CD4-positive, alpha-beta T cell (primary cell): ENCODE measurements around the gene C14orf180. TPM values are rescaled to one million over a fixed set of nuclear protein-coding genes. Genes with fewer than 3 reads are reported as not detected.

Experiments used
- ATAC-seq: fragments of 200-7000 bp; cut with Tn5 transposase; one replicate; pipeline ENCODE4 v1.10.0; 2022; ENCODE audit warnings: mild to moderate bottlenecking; ENCODE audit not compliant: poor library complexity
- CTCF ChIA-PET: fragments of 350-600 bp; sonication (Branson Sonifier 250); formaldehyde crosslinking; loops from one replicate; lab custom pipeline; 2021; ENCODE audit warnings: antibody characterized with exemption, inconsistent platforms; lab: Charles Lee
- POLR2A ChIA-PET: fragments of 350-600 bp; sonication (Branson Sonifier 250); formaldehyde crosslinking; loops from one replicate; lab custom pipeline; 2021; ENCODE audit warnings: antibody characterized with exemption, inconsistent platforms; lab: Charles Lee
- DNase-seq, 14 experiments: peaks; one replicate each; pipeline ENCODE4 v3.0.0-alpha.2; 2013 to 2020; ENCODE audit warnings: mixed read lengths in 2 of 14
- H3K27ac ChIP-seq, 2 donors: one replicate each; pipeline versions ENCODE4 v1.5.1 to v1.7.0; 2013; ENCODE audit warnings: low read length in 2 of 2, low read depth in 1 of 2, mild to moderate bottlenecking in 1 of 2
- H3K27me3 ChIP-seq, 2 experiments: 1 replicate in 1 of 2; 2 replicates in 1 of 2; pipeline versions ENCODE4 v1.6.1 to v1.7.0; 2013; ENCODE audit warnings: low read length in 2 of 2, control low read depth in 1 of 2, mild to moderate bottlenecking in 1 of 2, moderate library complexity in 1 of 2; ENCODE audit not compliant: insufficient read depth in 2 of 2, control insufficient read depth in 1 of 2
- H3K36me3 ChIP-seq: one replicate; pipeline ENCODE4 v1.6.1; 2013; ENCODE audit warnings: low read length, control low read depth; ENCODE audit not compliant: insufficient read depth
- H3K4me1 ChIP-seq: one replicate; pipeline ENCODE4 v1.6.1; 2013; ENCODE audit warnings: low read length, control low read depth; ENCODE audit not compliant: insufficient read depth
- H3K4me3 ChIP-seq: one replicate; pipeline ENCODE4 v1.5.1; 2013; ENCODE audit warnings: mild to moderate bottlenecking, low read length, moderate library complexity
- H3K9me3 ChIP-seq, 2 experiments: 1 replicate in 1 of 2; 2 replicates in 1 of 2; pipeline versions ENCODE4 v1.6.1 to v1.7.0; 2013; ENCODE audit warnings: low read length in 2 of 2, mild to moderate bottlenecking in 2 of 2, control low read depth in 1 of 2, moderate library complexity in 1 of 2; ENCODE audit not compliant: control insufficient read depth in 1 of 2, insufficient read depth in 1 of 2
- H3K27ac Mint-ChIP-seq: one replicate; pipeline ENCODE4 v1.8.0; 2020; ENCODE audit warnings: mixed read lengths
- H3K27me3 Mint-ChIP-seq: one replicate; pipeline ENCODE4 v1.8.0; 2021; ENCODE audit warnings: mixed read lengths
- H3K36me3 Mint-ChIP-seq: one replicate; pipeline ENCODE4 v1.8.0; 2021; ENCODE audit warnings: low read depth, mixed read lengths
- H3K4me1 Mint-ChIP-seq: one replicate; pipeline ENCODE4 v1.8.0; 2021; ENCODE audit warnings: low read depth, mixed read lengths
- H3K4me3 Mint-ChIP-seq: one replicate; pipeline ENCODE4 v1.8.0; 2020; ENCODE audit warnings: mild to moderate bottlenecking, mixed read lengths
- H3K9me3 Mint-ChIP-seq: one replicate; pipeline ENCODE4 v1.8.0; 2020; ENCODE audit warnings: mixed read lengths
- intact Hi-C, 2 experiments: fragments of 100-400 bp; cut with DNase I in 1 of 2; cut with micrococcal nuclease in 1 of 2; formaldehyde crosslinking; loops; one replicate each; pipeline versions ENCODE4 v1.15.1 to v1.9.0; 2023 to 2025; cut with DNase I, micrococcal nuclease
- total RNA-seq, 174 experiments: library from RNA in 2 of 174; stranded (reverse) in 2 of 174; gene quantifications; one replicate each; pipeline ENCODE4 v1.2.3 and lab custom pipeline; 2021 to 2026
- TF ChIP-seq, protein P1 (sequence below): fragments of 200-600 bp; IDR thresholded peaks from one replicate; pipeline ENCODE4 v1.8.0; 2022; ENCODE audit warnings: antibody characterized with exemption, mild to moderate bottlenecking

The C14orf180 gene
- total RNA-seq, 2 experiments from 2014 or later, result not detected

DNA sequence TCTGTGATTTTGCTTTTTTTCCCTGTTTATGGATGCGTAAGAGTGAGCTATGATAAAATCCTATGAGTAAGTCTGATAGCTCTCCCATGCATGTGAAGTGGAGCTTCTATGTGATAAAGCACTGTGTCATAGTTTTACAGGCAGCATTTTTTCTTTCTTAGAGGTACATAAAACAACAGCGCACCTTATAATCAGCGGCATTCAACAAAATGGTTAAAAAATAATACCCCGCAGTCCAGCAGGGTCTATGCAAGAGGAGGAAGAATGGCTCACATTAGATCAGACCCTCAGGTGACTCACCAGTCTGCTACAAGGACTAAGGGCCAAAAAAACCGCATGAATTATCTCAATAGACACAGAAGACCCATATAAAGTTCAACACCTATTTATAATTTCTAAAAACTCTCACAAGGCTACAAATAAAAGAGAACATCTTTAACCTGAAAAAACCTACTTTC, 58.0 kb downstream of the C14orf180 start:
- no peaks in the 10 kb centered on the region for H3K36me3 Mint-ChIP-seq
- Histone ChIP-seq H3K4me1 (peaks cover 6% of the 10 kb centered on the region), H3K36me3 (no peaks in the 10 kb centered on the region), H3K9me3 (peaks cover 0 to 10% of the 10 kb centered on the region in 2 experiments), H3K4me3 (no peak overlapping the region), H3K27ac (no peak overlapping the region), H3K27me3 (peaks cover 6 to 13% of the 10 kb centered on the region in 2 experiments)
- H3K4me3 Mint-ChIP-seq, result no peak overlapping the region
- DNase-seq, result no peak
- no peaks in the 10 kb centered on the region for H3K9me3 Mint-ChIP-seq
- H3K27me3 Mint-ChIP-seq, result peaks cover 15% of the 10 kb centered on the region
- ChIA-PET POLR2A (no interaction called here), CTCF (no interaction called here)
- TF ChIP-seq, protein P1, sequence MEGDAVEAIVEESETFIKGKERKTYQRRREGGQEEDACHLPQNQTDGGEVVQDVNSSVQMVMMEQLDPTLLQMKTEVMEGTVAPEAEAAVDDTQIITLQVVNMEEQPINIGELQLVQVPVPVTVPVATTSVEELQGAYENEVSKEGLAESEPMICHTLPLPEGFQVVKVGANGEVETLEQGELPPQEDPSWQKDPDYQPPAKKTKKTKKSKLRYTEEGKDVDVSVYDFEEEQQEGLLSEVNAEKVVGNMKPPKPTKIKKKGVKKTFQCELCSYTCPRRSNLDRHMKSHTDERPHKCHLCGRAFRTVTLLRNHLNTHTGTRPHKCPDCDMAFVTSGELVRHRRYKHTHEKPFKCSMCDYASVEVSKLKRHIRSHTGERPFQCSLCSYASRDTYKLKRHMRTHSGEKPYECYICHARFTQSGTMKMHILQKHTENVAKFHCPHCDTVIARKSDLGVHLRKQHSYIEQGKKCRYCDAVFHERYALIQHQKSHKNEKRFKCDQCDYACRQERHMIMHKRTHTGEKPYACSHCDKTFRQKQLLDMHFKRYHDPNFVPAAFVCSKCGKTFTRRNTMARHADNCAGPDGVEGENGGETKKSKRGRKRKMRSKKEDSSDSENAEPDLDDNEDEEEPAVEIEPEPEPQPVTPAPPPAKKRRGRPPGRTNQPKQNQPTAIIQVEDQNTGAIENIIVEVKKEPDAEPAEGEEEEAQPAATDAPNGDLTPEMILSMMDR, result no peak
- H3K27ac Mint-ChIP-seq, result no peak overlapping the region
- peaks cover 4% of the 10 kb centered on the region for H3K4me1 Mint-ChIP-seq
- no peak for ATAC-seq
- intact Hi-C loops, result loop anchor here (2.0 to 5.0 kb wide), 2 partner anchors 545 to 559 kb away; no protein-coding TSS in a partner anchor

DNA sequence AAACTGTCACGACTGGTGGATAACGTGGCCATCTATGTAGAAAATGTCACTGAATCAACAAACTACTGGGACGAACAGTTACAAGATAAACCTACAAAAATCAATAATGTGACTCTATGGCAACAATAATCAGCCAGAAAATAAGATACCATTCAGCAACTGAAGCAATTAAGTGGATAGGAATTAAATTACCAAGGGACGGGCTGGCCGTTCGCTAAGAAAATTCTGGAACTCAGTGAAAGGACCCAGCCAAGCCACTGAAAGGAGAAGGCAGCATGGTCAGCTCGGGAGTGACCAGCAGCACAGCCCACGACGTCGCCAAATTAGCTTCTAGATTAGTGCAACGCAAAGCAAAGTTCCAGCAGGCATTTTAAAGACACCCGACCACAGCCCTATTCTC, 58.6 kb downstream of the C14orf180 start:
- H3K27ac Mint-ChIP-seq, result no peak overlapping the region
- ChIA-PET POLR2A (no interaction called here), CTCF (no interaction called here)
- Histone ChIP-seq H3K4me1 (peaks cover 6% of the 10 kb centered on the region), H3K4me3 (no peak overlapping the region), H3K27me3 (peaks cover 6 to 13% of the 10 kb centered on the region in 2 experiments), H3K9me3 (peaks cover 0 to 10% of the 10 kb centered on the region in 2 experiments), H3K36me3 (no peaks in the 10 kb centered on the region), H3K27ac (no peak overlapping the region)
- intact Hi-C loops, result loop anchor here (2.0 to 5.0 kb wide), 2 partner anchors 546 to 559 kb away; no protein-coding TSS in a partner anchor
- H3K9me3 Mint-ChIP-seq, result no peaks in the 10 kb centered on the region
- TF ChIP-seq, protein P1, result no peak
- no peaks in the 10 kb centered on the region for H3K36me3 Mint-ChIP-seq
- H3K4me1 Mint-ChIP-seq, result peaks cover 4% of the 10 kb centered on the region
- DNase-seq, result no peak
- peaks cover 15% of the 10 kb centered on the region for H3K27me3 Mint-ChIP-seq
- no peak for ATAC-seq
- no peak overlapping the region for H3K4me3 Mint-ChIP-seq

DNA sequence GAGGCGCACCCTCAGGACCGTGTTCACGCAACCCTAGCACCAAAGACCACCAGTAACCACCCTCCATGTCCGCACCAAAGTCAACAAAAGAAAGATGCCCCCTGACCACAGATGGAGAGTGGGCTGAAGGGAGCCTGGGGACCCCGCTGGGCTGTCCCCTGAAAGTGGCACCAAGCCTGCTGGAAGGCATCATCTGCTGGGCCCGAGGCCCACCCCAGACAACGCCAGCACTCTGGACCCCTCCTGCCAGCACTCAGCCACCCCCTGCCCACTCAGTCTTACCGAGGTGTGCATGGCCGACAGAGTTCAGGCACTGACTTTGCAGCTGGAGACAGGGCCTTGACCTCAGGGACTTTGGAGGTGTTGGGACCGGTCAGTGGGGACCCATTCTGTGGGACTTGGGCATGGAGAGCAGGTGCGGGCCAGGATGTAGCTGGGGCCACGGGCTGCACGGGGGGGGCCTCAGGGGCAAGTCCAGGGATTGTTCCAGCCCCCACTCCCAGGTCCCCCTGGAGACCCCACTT, 59.4 kb downstream of the C14orf180 start:
- Mint-ChIP-seq H3K4me1 (peaks cover 4% of the 10 kb centered on the region), H3K27me3 (peaks cover 15% of the 10 kb centered on the region), H3K36me3 (no peaks in the 10 kb centered on the region), H3K27ac (no peak overlapping the region), H3K4me3 (no peak overlapping the region), H3K9me3 (no peaks in the 10 kb centered on the region)
- POLR2A ChIA-PET, result no interaction called here
- no peak overlapping the region for H3K27ac ChIP-seq
- H3K4me1 ChIP-seq, result peaks cover 6% of the 10 kb centered on the region
- H3K27me3 ChIP-seq, result peaks cover 6 to 13% of the 10 kb centered on the region in 2 experiments
- intact Hi-C loops, result loop anchor here (1.0 to 5.0 kb wide), 3 partner anchors 547 to 561 kb away; no protein-coding TSS in a partner anchor
- H3K4me3 ChIP-seq, result no peak overlapping the region
- CTCF ChIA-PET, result no interaction called here
- no peaks in the 10 kb centered on the region for H3K36me3 ChIP-seq
- TF ChIP-seq, protein P1, result no peak
- DNase-seq (no peak), ATAC-seq (no peak)
- H3K9me3 ChIP-seq, result peaks cover 0 to 10% of the 10 kb centered on the region in 2 experiments
